ENCODE data around the gene ATF6.

The ATF6 gene

GRCh38 chr1:161905269-161905884 is 139.3 kb downstream of the ATF6 start:
- peak; percentile 5 to 22 (median 15) for DNase-seq

DNA sequence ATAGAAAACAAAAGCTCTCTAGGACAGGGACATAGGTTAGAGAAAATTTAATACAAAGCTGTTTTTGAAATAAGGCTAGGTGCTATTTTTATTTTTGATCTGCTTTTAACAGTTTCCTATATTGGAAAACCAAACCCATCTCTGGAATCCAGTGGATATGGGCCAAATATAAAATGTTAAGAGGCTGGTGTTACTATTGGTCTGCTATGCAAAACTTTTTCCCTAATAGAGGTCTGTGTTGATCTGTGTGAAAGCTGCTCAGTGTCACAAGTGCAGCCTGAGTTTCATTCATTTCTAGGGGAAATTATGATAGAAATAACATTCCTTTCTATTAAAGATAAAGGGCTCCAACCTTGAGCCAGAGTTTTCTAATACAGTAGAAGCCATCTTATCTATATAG is 141.1 kb downstream of the ATF6 start:
- no peak for DNase-seq

- no peak for DNase-seq
Measured at GRCh38 chr1:161908264-161908663, 142.1 kb downstream of the ATF6 start.

GRCh38 chr1:161910604-161911003 is 144.5 kb downstream of the ATF6 start:
- DNase-seq: no peak

- DNase-seq: no peak
Measured at GRCh38 chr1:161913482-161914140, 147.5 kb downstream of the ATF6 start.

GRCh38 chr1:161914595-161914994 is 148.5 kb downstream of the ATF6 start:
- no peak for DNase-seq

DNA sequence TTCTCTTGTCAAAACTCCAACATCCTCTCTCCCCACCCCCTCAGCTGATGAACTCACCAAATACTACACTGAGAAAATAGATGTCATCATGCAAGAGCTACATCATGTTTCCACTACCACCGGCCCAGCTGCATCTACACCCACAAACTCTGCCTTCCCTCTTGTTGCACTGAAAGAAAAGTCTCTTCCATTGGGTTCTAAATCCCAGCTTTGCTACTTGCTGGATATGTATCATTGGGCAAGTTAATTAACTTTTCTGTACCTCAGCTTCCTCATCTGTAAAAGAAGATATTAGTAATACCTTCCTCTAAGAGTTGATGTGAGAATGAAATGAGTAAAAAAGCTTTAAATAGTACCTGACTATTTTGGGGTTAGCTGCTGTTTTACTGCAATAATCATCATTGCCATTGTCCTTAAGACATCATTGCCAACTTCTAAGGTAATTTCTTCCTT is 149.0 kb downstream of the ATF6 start:
- DNase-seq: no peak

- DNase-seq: no peak
Measured at GRCh38 chr1:161915978-161916377, 149.9 kb downstream of the ATF6 start.

DNA sequence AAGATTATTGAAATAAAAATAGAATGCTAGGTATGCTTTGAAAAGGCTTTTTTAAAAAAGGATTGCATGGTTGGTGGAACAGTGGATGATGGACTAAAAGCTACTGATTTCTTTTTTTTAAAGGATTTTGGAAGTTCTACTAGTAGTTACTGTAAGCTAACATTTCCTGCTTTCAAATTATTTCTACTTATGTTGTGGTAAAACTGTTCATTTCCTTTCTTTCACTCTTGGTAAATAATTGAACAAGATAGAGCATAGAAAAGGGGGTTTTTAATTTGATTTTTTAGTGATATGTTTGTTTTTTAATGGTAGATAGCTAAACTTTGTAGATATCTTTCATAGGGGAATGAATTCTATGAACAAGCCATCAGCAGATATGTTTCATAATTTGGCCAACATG is 153.1 kb downstream of the ATF6 start:
- DNase-seq: no peak

- no peak for DNase-seq
Measured at GRCh38 chr1:161921491-161921890, 155.4 kb downstream of the ATF6 start.

DNA sequence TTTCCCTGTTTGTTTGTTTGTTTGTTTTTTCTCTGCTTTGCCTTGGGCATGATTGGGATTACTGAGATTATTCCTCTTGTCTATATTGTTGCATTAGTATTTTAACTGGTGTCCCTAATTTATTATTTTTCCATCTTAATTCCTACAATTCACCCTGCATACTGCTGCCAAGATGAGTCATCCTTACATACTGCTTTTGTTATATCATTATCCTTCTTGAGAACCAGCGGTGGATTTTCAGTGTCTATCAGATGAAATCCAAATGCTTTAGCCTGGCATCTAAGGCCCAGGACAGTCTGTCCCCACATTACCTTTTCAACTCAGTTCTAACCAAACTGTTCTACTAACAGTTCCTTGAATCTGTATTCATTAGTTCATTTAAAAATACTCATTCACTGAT is 155.9 kb downstream of the ATF6 start:
- no peak for DNase-seq

DNA sequence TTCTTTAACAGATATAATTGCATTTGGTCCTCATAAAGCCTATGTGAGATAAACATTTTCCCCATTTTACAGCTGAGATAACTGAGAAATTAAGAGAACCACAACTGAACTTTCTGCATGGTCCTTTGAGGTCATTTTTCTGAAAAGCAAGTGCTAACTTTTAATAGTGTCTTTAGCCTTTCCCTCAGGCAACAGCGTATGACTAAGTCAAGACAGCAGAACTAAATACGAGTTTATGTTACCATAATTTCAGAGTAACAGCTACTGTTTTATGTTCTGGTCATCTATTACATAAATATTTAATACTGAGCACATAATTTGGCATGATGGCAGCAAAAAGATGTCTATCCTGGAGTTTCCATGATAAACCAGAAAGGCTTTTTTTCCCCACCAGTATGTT is 161.9 kb downstream of the ATF6 start:
- DNase-seq: no peak

GRCh38 chr1:161929137-161929536 is 163.0 kb downstream of the ATF6 start:
- no peak for DNase-seq

DNA sequence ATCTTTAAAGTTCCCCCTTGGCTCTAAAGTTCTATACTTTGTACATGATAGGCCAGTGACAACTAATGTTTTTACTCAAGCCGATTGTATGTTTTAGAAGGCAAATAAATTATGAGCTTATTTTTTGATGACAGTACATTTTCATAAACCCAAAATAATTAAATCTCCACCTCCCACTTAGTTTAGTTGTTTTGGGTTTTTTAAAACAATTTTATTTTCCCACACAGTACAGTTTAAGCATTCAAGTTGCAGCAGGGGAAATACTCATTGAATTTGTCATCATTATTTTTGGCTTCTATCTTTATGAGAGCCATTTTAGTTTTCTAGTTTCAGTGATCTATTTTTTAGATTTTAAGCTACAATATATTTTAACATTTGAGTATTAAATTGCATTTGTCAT is 163.9 kb downstream of the ATF6 start:
- DNase-seq: no peak

DNA sequence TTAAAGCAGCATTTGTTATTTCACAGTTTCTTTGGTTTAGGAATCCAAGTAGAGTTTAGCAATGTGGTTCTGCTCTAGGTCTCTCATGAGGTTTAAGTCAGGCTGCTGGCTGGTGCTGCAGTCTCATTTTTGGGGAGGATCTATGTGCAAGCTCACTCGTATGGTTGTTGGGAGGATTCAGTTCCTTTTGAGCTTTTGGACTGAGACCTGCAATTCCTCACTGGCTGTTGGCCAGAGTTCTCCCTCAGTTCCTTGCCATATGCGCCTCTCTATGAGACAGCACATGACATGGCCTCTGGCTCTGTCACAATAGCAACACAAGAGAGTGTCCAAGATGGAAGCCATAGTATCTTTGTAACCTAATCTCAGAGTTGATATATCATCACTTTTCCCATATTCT is 166.5 kb downstream of the ATF6 start:
- no peak for DNase-seq

- peak in 1 of 3 experiments; percentile 87 for DNase-seq
Measured at GRCh38 chr1:161933592-161934588, 167.8 kb downstream of the ATF6 start.

DNA sequence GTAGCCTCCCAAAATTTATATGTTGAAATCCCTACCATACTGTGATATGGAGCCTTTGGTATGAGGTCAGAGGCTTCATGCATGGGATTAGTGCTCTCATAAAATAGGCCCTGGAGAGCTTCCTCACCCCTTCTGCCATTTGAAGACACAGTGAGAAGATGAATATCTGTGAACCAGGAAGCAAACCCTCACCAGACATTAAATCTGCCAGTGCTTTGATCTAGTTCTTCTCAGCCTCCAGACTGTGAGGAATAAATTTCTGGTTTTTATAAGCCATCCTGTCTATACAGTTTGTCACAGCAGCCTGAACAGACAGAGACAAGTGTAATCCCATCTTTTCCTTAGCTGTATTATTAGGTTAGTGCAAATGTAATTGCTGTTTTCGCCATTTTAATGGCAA is 169.1 kb downstream of the ATF6 start:
- DNase-seq: no peak

GRCh38 chr1:161936786-161937185 is 170.7 kb downstream of the ATF6 start:
- no peak for DNase-seq

DNA sequence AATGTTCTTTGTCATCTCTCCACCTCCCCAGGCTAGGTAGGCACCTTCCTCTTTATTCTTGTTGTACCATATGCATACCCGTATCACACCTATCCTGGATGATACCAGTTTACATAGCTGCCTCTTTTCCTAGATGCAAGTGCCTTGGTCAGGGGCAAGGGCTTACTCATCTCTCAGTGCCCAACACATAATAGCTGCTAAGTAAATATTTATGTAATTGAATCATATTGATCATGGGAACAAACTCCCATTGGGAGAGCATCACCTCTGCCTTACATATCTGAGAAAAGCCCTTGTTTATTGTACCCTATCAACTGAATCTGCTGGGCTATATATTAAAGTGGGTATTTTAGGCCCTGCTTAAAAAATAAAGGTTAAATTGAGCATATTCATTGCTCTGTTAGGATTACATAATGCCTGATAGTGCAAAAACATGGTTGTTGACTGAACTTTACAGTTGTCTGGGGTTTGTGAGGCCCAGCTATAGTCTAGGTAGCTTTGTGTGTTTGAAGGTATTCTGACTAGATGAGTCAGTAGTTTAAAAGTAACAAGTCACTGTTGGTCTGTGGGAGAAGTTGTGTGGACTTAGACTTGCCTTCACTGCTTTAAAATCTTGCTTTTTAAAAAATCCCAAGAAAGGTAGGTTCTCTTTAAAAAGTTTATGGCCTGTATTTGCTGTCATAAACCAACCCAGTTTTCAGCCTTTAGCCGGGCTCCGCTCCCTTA is 174.9 kb downstream of the ATF6 start:
- no peak for DNase-seq

DNA sequence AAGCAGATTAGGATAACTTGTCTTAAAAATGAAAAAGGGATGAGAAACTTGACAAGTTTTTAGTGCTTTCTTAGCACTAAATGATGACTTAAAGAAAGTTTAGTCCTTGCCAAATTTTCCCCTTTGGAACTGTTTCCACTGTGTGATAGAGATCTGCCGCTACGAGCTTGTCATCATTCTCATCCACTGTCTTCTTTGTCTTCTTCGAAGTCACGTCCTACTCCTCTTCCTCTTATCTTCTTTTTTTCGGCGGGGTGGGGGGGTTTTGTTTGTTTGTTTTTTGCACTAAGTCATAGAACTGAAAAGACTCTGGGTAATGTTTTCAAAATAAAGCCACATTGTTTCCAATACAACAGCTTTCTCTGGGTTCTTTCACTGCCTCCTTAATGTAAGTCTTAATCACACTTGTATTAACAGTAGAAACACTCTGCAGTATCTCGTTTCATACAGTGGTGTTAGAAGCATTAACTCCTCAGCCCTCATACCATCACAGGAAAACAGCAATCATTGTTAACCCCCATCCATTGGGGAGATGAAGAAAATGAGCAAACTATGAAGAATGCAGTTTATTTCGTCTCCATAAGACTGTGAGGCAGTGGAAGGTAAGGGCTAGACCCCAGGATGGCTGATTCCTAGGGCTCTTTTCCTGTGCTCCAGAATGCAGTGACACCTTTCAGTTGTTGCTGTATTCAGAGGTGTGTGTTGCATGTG is 175.8 kb downstream of the ATF6 start:
- no peak for DNase-seq

DNA sequence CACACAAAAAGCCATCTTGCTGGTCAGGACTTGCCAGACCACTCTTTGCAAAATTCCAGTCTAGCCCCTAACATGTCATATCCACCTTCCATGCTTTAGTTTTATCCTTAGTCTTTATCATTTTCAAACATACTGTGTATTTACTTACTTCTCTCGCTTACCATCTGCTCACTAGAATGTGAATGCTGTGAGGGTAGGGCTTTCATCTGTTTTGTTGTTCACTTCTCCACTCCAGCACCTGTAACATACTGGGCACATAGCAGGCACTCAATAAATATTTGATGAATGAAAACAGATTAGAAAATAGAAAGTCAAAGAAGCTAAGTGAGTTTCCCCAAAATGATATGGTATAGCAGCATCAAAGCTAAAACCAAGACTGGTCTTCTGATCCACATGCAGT is 177.6 kb downstream of the ATF6 start:
- DNase-seq: no peak

- DNase-seq: no peak
Measured at GRCh38 chr1:161944381-161944780, 178.3 kb downstream of the ATF6 start.
